Heart right ventricle (tissue), 16 donors: Measurements from ENCODE around the gene MT1M. TPM values are rescaled to one million over a fixed set of nuclear protein-coding genes. Genes with fewer than 3 reads are reported as not detected.

Source experiments
- ATAC-seq, 8 donors: fragments of 200-7000 bp; cut with Tn5 transposase; one replicate each; pipeline ENCODE4 v1.9.1; 2020; ENCODE audit warnings: mild to moderate bottlenecking in 8 of 8, moderate library complexity in 8 of 8, moderate number of reproducible peaks in 1 of 8
- DNase-seq, 2 donors: peaks; one replicate each; pipeline ENCODE4 v3.0.0-alpha.2; 2020
- H3K27ac ChIP-seq, 10 donors: fragments of 200-600 bp; sonication (generic) in 2 of 10; one replicate each; pipeline versions ENCODE4 v1.5.0 to v1.8.0; 2020 to 2022; ENCODE audit warnings: mild to moderate bottlenecking in 3 of 10
- H3K27me3 ChIP-seq, 7 donors: fragments of 200-600 bp; one replicate each; pipeline ENCODE4 v1.8.0; 2021 to 2022; ENCODE audit warnings: mild to moderate bottlenecking in 2 of 7
- H3K36me3 ChIP-seq, 9 donors: fragments of 200-600 bp; sonication (generic) in 1 of 9; one replicate each; pipeline versions ENCODE4 v1.5.0 to v1.8.0; 2020 to 2022; ENCODE audit warnings: mild to moderate bottlenecking in 2 of 9
- H3K4me1 ChIP-seq, 9 donors: fragments of 200-600 bp; sonication (generic) in 1 of 9; one replicate each; pipeline versions ENCODE4 v1.5.0 to v1.8.0; 2020 to 2022; ENCODE audit warnings: mild to moderate bottlenecking in 4 of 9
- H3K4me3 ChIP-seq, 10 donors: fragments of 200-600 bp; sonication (generic) in 2 of 10; one replicate each; pipeline versions ENCODE4 v1.5.0 to v1.8.0; 2020 to 2022; ENCODE audit warnings: mild to moderate bottlenecking in 7 of 10, moderate library complexity in 2 of 10
- H3K9me3 ChIP-seq, 11 donors: fragments of 200-600 bp in 10 of 11; sonication (generic) in 2 of 11; one replicate each; pipeline versions ENCODE4 v1.5.0 to v1.8.0; 2013 to 2022; ENCODE audit warnings: mild to moderate bottlenecking in 2 of 11, control low read depth in 1 of 11, moderate library complexity in 1 of 11
- CTCF ChIP-seq, 9 donors: fragments of 200-600 bp; sonication (generic) in 2 of 9; IDR thresholded peaks; one replicate each; pipeline versions ENCODE4 v1.5.0 to v1.8.0; 2021 to 2022; ENCODE audit warnings: antibody characterized with exemption in 9 of 9, mild to moderate bottlenecking in 5 of 9, moderate library complexity in 1 of 9
- WGBS, 2 donors: extraction: QIAGEN DNeasy Blood & Tissue Kit; methylation state at CpG; one replicate each; pipeline ENCODE4 v1.1.7; 2013; ENCODE audit warnings: inconsistent platforms in 1 of 2; 5-methylcytosine and 5-hydroxymethylcytosine counted together
- intact Hi-C, 10 donors: fragments of 100-400 bp; cut with DNase I; formaldehyde crosslinking; loops; one replicate each; pipeline versions ENCODE4 v1.11.1 to v1.14.2; 2022
- polyA plus RNA-seq, 2 donors: library from polyadenylated mRNA; stranded (reverse); fragments of 200-250 nt; gene quantifications; one replicate each; pipeline ENCODE4 v1.2.3, GENCODE V29; 2013
- total RNA-seq, 10 donors: library from RNA; stranded (reverse); fragmentation: NEBNext Ultra II Directional in 3 of 10; extraction: Animal tissue kit (Norgen Biotek cat#: 25700) in 3 of 10; gene quantifications; one replicate each; pipeline versions ENCODE4 v1.2.1 to v1.2.4, GENCODE V29; 2021 to 2023
- donor health status: Arrhythmogenic right ventricular cardiomyopathy.
- donor health status: ischemic (EF 13 %, LVEDD 7.1; RV severe dilation, severe dysfunction).
- donor health status: healthy with polysubstance abuse.
- donor health status: DM: no; HTN: yes; CAD: no.
- donor health status: DM: no; HTN: no; CAD: no.
- donor health status: ischemic (EF 25% LVEDD 6.9; RV normal size, moderate dysfunction).
- donor health status: ischemic (EF 25% LVEDD 5.7; RV mildly dilated, moderate dysfunction).
- donor health status: healthy.
- donor health status: DM: yes; HTN: yes; CAD: no.
- donor health status: Ischemic cardiomyopathy.
- donor health status: ischemic (EF 35%, LVEDD 5.7; RV mildly dilated, moderate dysfunction).
- donor health status: nonischemic (EF 11% LVEDD 7.7; RV severe dilation, severe dysfunction).
- donor health status: DM: yes; HTN: yes; CAD: no.
- donor health status: PGD.
- donor health status: ischemic (EF 29% LVEDD 5.4; RV normal size, mild dysfunction).
- donor health status: nonischemic (EF 23%, LVEDD 6.1; RV moderate dilation, normal function).

Gene MT1M
- total and polyA plus RNA-seq, 12 donors = 0.75 to 25.4 (median 2.9) TPM

- no peaks in the 10 kb centered on the region for H3K36me3 ChIP-seq
- peak within 1 kb of the TSS; percentile 44 to 75 (median 62) for H3K4me3 ChIP-seq
- H3K4me1 ChIP-seq = peaks cover 0 to 24% (median 14%) of the 10 kb centered on the region in 9 donors
- no peak for TF ChIP-seq CTCF (IDR thresholded peaks at IDR 0.05)
- H3K27me3 ChIP-seq = peaks cover 0 to 41% (median 22%) of the 10 kb centered on the region in 7 donors
- intact Hi-C loops = loop anchor here in 1 of 10 donors (1.0 kb wide), 1 partner anchor 32 kb away; no protein-coding TSS in a partner anchor
- WGBS, 2 donors = 1 to 2% methylated on average over 46 of the region's 46 CpGs
- DNase-seq (peak; percentile 59 to 73), ATAC-seq (peak; percentile 73 to 91 (median 83))
- H3K27ac ChIP-seq = peak within 1 kb of the TSS in 5 of 10 donors; percentile 2 to 88 (median 40)
- no peaks in the 10 kb centered on the region for H3K9me3 ChIP-seq
Measured at GRCh38 chr16:56657555-56658326, 25.3 kb downstream of the MT1M start, which contains the start of gene MT1F. Gene MT1F, plus strand, starts transcription at chr16:56657959. Its CDS starts 100 bp downstream, at chr16:56658059.

- intact Hi-C loops = loop anchor here in 1 of 10 donors (1.0 kb wide), 1 partner anchor 31 kb away; no protein-coding TSS in a partner anchor
- peaks cover 0 to 30% (median 16%) of the 10 kb centered on the region in 9 donors for H3K4me1 ChIP-seq
Measured at GRCh38 chr16:56658327-56658875, 25.9 kb downstream of the MT1M start.

DNA sequence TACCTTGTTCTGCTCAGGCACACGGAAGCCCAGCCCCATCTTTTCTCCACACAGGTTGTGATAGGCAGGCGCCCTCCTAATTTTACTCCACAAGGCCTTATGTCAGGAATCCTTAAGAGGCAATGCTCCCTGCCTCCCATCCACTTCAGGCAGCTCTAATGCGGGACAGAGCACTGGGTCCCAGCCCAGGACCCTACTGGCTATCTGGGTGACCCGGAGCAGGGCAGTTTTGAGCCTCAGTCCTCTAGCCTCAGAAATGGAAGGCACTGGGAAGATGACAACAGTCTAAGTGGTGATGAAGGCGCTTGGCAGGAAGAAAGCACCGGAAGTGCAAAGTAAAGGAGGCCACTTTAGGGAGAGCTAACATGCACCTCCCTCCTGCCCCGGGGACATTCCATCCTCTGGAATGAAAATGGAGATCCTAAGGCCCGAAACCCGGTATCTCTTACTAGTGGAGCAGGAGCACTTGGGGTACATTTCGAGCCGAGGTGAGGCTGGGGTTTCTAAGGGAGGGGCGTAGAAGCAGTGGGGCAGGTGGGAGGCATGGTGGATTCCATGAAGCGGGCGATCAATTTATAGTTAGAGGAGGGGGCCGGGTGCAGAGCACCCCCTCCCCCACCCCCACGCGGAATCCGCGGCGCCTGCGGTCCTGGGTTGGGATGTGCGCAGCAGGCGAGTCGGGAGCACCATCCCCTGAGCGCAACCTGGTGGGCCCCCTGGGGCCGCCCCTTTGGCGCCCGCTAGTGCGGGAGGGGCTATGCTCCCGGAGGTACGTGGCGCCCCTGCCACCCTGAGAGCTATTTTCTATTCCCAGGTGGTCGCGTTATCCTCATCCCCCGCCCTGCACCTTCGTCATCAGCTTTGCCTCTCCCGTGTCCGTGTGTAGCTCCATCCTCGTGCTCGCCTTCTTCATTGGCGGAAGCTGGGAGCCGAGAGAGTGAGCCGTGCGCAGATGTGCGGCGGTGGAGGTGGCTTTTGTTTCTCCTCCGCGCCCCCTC is 30.2 kb downstream of the MT1M start:
- H3K27me3 ChIP-seq = peaks cover 8 to 87% (median 64%) of the 10 kb centered on the region in 7 donors
- H3K9me3 ChIP-seq = no peaks in the 10 kb centered on the region
- no peak for ATAC-seq
- WGBS, 2 donors = 12 to 14% methylated on average over 48 of the region's 48 CpGs
- TF ChIP-seq CTCF (IDR thresholded peaks at IDR 0.05) = no peak
- peaks cover 0 to 27% (median 16%) of the 10 kb centered on the region in 9 donors for H3K4me1 ChIP-seq
- H3K4me3 ChIP-seq = peak overlapping the region in 5 of 10 donors; percentile 20 to 32 (median 25)
- H3K27ac ChIP-seq = no peak overlapping the region
- no peak for DNase-seq
- intact Hi-C loops = loop anchor here in 1 of 10 donors (5.0 kb wide), 1 partner anchor 415 kb away; no protein-coding TSS in a partner anchor
- no peaks in the 10 kb centered on the region for H3K36me3 ChIP-seq

More at GRCh38 chr16:56658327-56658875, 25.9 kb downstream of the MT1M start:
- Histone ChIP-seq H3K4me3 (peak overlapping the region in 9 of 10 donors; percentile 44 to 75 (median 63)), H3K27ac (peak overlapping the region in 1 of 10 donors; percentile 88), H3K9me3 (no peaks in the 10 kb centered on the region), H3K36me3 (no peaks in the 10 kb centered on the region), H3K27me3 (peaks cover 6 to 48% (median 28%) of the 10 kb centered on the region in 7 donors)
- ATAC-seq (no peak), DNase-seq (no peak)
- 36 to 39% methylated on average over 9 to 10 of the region's 10 CpGs for WGBS, 2 donors
- TF ChIP-seq CTCF (IDR thresholded peaks at IDR 0.05) = no peak
